Activated naive CD4-positive, alpha-beta T cell treated with anti-CD3 and anti-CD28 coated beads for 36 hours (primary cell): Measurements from ENCODE around the gene C1orf159. TPM values are rescaled to one million over a fixed set of nuclear protein-coding genes. Genes with fewer than 3 reads are reported as not detected.
"Not testable (repeated sequence)": the region's sequence is repeated elsewhere in the genome, so short reads cannot be mapped to it uniquely, and the experiment has no call there.

Experiments
- CTCF ChIA-PET: fragments of 350-600 bp; sonication (Branson Sonifier 250); formaldehyde crosslinking; loops from one replicate; lab custom pipeline; 2021; ENCODE audit warnings: antibody characterized with exemption; lab: Charles Lee
- DNase-seq: peaks from one replicate; pipeline ENCODE4 v3.0.0-alpha.2; 2020
- H3K27ac Mint-ChIP-seq: one replicate; pipeline ENCODE4 v1.8.0; 2021; ENCODE audit warnings: mild to moderate bottlenecking, mixed read lengths
- H3K27me3 Mint-ChIP-seq: one replicate; pipeline ENCODE4 v1.8.0; 2021; ENCODE audit warnings: low read depth, mixed read lengths
- H3K36me3 Mint-ChIP-seq: one replicate; pipeline ENCODE4 v1.8.0; 2021; ENCODE audit warnings: low read depth, mixed read lengths
- H3K4me1 Mint-ChIP-seq: one replicate; pipeline ENCODE4 v1.8.0; 2021; ENCODE audit warnings: low read depth, mixed read lengths
- H3K4me3 Mint-ChIP-seq: one replicate; pipeline ENCODE4 v1.8.0; 2021; ENCODE audit warnings: mild to moderate bottlenecking, moderate library complexity, mixed read lengths
- H3K9me3 Mint-ChIP-seq: one replicate; pipeline ENCODE4 v1.8.0; 2021; ENCODE audit warnings: mixed read lengths
- intact Hi-C: fragments of 100-400 bp; cut with micrococcal nuclease; formaldehyde crosslinking; loops from one replicate; pipeline ENCODE4 v1.15.1; 2023
- total RNA-seq, 2 experiments: library from RNA; stranded (reverse); gene quantifications; one replicate each; pipeline ENCODE4 v1.2.3, GENCODE V29; 2021

Gene C1orf159
- total RNA-seq, 2 experiments from 2014 or later = 14.9 to 18.6 TPM

DNA sequence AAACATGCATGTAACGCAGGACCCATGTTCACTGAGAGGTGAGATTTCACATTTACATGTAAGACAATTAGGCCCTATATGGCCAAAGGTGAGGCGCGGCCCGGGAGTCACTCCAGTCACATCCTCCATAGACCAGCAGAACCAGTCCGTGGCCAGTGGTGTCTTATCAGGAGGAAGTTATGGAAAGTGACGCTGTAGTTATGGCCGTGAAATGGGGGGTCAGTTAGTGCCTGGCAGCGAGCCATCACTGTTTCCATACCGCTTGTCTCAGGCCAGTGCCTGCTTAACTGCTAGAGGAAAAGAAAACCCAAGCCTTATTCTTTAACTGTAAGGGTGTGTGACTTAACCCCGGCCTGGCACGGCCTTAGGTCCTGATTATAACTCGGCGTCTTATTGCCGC, 6.1 kb downstream of the C1orf159 start:
- H3K4me3 Mint-ChIP-seq = no peak overlapping the region
- no peaks in the 10 kb centered on the region for H3K27me3 Mint-ChIP-seq
- CTCF ChIA-PET = no interaction called here
- no peak overlapping the region for H3K27ac Mint-ChIP-seq
- no peak for DNase-seq
- intact Hi-C loops = no loop called here
- H3K36me3 Mint-ChIP-seq = peaks cover 21% of the 10 kb centered on the region
- peaks cover 21% of the 10 kb centered on the region for H3K4me1 Mint-ChIP-seq
- H3K9me3 Mint-ChIP-seq = peaks cover 6% of the 10 kb centered on the region

DNA sequence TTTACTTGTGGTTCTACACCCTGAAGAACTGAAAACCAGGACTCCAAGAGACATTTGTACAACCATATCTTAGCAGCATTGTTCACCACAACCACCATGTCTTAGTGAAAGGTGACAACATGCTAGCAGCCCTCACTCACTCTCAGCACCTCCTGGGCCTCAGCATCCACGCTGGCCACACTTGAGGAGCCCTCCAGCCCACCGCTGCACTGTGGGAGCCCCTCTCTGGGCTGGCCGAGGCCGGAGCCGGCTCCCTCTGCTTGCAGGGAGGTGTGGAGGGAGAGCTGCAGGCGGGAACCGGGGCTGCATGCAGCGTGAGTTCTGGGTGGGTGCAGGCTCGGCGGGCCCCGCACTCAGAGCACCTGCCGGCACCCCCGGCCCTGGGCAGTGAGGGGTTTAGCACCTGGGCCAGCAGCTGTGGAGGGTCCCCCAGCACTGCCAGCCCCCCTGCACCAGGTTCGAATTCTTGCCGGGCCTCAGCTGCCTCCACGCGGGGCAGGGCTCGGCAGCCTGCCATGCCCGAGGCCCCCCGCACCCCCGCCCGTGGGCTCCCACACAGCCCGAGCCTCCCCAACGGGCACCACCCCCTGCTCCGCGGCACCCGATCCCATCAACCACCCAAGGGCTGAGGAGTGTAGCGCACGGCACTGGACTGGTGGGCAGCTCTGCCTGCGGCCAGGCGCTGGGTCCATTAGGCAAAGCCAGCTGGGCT, 9.2 kb downstream of the C1orf159 start:
- Mint-ChIP-seq H3K4me1 (peaks cover 33% of the 10 kb centered on the region), H3K36me3 (peaks cover 6% of the 10 kb centered on the region), H3K27ac (no peak overlapping the region), H3K9me3 (peaks cover 2% of the 10 kb centered on the region), H3K27me3 (no peaks in the 10 kb centered on the region), H3K4me3 (no peak overlapping the region)
- intact Hi-C loops = no loop called here
- CTCF ChIA-PET = interaction anchor here (1.2 kb wide), 1 partner anchor 14 kb away, joined by 3 read pairs; no protein-coding TSS in a partner anchor
- no peak for DNase-seq

DNA sequence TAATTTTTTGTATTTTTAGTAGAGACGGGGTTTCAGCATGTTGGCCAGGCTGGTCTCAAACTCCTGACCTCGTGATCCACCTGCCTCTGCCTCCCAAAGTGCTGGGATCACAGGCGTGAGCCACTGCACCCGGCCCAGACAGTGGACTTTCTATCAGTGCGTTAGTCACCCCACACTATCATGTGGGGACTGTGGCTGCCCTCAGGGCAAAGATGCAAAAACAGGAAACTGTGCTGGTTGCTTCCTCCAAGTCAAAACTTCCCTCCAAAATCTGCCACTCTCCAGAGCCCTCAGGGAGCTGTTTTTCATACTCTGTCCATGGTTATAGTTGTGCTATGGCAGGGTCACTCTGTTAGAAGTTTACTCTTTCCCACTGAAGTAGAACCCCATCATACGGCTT, 11.7 kb downstream of the C1orf159 start:
- CTCF ChIA-PET = interaction anchor here (1.4 kb wide), 1 partner anchor 19 kb away, joined by 3 read pairs; no protein-coding TSS in a partner anchor
- H3K4me1 Mint-ChIP-seq = peaks cover 45% of the 10 kb centered on the region
- H3K27ac Mint-ChIP-seq = peak overlapping the region; percentile 65
- H3K36me3 Mint-ChIP-seq = peaks cover 16% of the 10 kb centered on the region
- H3K27me3 Mint-ChIP-seq, intact Hi-C loops, H3K4me3 Mint-ChIP-seq: not testable (repeated sequence)
- H3K9me3 Mint-ChIP-seq = peaks cover 19% of the 10 kb centered on the region
- DNase-seq = peak; percentile 58

DNA sequence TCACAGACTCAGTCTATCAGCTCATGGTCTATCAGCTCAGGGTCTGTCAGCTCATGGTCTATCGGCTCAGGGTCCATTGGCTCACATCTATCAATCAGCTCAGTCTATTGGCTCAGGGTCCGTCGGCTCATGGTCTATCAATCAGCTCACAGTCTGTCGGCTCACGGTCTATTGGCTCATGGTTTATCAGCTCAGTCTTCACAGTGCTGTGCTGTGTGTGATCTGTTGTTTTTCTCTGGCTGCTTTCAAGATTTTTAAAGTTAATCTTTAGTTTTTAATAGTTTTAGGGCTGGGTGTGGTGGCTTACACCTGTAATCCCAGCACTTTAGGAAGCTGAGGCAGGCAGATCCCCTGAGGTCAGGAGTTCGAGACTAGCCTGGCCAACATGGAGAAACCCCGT, 14.4 kb downstream of the C1orf159 start:
- H3K27me3 Mint-ChIP-seq = peaks cover 8% of the 10 kb centered on the region
- peaks cover 25% of the 10 kb centered on the region for H3K9me3 Mint-ChIP-seq
- peaks cover 54% of the 10 kb centered on the region for H3K4me1 Mint-ChIP-seq
- CTCF ChIA-PET = interaction anchor here (1.8 kb wide), 1 partner anchor 117 kb away, joined by 8 read pairs; no protein-coding TSS in a partner anchor
- intact Hi-C loops = no loop called here
- peaks cover 22% of the 10 kb centered on the region for H3K36me3 Mint-ChIP-seq
- no peak for DNase-seq
- H3K4me3 Mint-ChIP-seq = no peak overlapping the region
- no peak overlapping the region for H3K27ac Mint-ChIP-seq

DNA sequence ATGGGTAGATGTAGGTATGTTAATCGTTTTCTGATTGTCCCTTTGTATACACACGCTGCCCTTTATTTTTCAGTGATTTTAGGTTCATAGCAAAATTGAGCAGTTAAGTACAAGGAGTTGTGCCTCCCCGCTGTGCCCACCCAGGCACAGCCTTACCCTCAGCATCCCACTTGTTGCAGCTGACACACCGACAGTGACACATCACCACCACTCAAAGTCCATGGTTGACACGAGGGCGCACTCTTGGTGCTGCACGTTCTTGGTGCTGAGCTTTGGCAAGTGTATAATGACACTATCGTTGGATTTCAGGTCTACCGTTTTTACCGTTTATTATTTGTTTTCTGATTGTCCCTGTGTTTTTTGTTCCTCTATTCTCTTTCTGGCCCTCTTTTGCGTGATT, 15.6 kb downstream of the C1orf159 start:
- CTCF ChIA-PET = no interaction called here
- no peak for DNase-seq
- intact Hi-C loops = no loop called here
- peaks cover 25% of the 10 kb centered on the region for H3K9me3 Mint-ChIP-seq
- peaks cover 8% of the 10 kb centered on the region for H3K27me3 Mint-ChIP-seq
- H3K4me3 Mint-ChIP-seq = no peak overlapping the region
- H3K27ac Mint-ChIP-seq = no peak overlapping the region
- peaks cover 54% of the 10 kb centered on the region for H3K4me1 Mint-ChIP-seq
- H3K36me3 Mint-ChIP-seq = peaks cover 22% of the 10 kb centered on the region

DNA sequence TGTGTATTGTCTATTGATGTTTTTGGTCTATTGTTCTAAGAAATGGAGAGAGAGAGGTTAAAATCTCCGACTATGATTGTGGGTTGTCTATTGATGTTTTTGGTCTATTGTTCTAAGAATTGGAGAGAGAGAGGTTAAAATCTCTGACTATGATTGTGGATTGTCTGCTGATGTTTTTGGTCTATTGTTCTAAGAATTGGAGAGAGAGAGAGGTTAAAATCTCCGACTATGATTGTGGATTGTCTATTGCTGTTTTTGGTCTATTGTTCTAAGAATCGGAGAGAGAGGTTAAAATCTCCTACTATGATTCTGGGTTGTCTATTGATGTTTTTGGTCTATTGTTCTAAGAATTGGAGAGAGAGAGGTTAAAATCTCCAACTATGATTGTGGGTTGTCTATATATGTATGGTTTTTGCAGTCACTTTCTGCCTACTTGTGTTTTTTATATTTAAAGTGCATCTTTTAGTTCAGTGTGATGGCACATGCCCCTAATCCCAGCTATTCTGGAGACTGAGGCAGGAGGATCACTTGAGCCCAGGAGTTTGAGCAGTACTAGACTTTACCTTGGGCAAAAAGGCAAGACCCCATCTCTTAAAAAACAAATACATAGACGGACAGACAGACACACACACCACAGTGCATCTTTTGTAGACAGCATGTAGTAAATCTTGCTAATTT, 16.2 kb downstream of the C1orf159 start:
- CTCF ChIA-PET = no interaction called here
- intact Hi-C loops = no loop called here
- H3K4me1 Mint-ChIP-seq = peaks cover 48% of the 10 kb centered on the region
- no peak overlapping the region for H3K4me3 Mint-ChIP-seq
- H3K36me3 Mint-ChIP-seq = peaks cover 22% of the 10 kb centered on the region
- DNase-seq = no peak
- H3K27me3 Mint-ChIP-seq = peaks cover 8% of the 10 kb centered on the region
- peak overlapping the region; percentile 76 for H3K27ac Mint-ChIP-seq
- H3K9me3 Mint-ChIP-seq = peaks cover 25% of the 10 kb centered on the region

GRCh38 chr1:1098681-1099421, 17.0 kb downstream of the C1orf159 start:
- DNase-seq = peak; percentile 7
- Mint-ChIP-seq H3K4me3 (no peak overlapping the region), H3K9me3 (peaks cover 25% of the 10 kb centered on the region), H3K27me3 (peaks cover 8% of the 10 kb centered on the region), H3K36me3 (peaks cover 22% of the 10 kb centered on the region), H3K4me1 (peaks cover 40% of the 10 kb centered on the region), H3K27ac (peak overlapping the region; percentile 76)
- CTCF ChIA-PET = no interaction called here
- intact Hi-C loops = no loop called here

DNA sequence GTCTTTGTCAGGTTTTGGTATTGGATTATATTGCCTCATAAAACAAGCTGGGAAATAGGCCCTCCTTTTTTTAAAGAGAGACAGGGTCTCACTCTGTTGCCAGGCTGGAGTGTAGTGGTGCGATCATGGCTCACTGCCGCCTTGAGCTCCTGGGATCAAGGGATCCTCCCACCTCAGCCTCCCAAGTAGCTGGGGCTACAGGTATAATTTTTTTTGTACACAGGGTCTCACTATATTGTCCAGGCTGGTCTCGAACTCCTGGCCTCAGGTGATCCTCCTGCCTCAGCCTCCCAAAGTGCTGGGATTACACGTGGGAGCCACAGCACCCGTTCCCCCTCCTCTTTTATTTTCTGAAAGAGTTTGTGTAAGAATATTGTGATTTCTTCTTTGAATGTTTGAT, 19.8 kb downstream of the C1orf159 start:
- CTCF ChIA-PET, H3K27me3 Mint-ChIP-seq, intact Hi-C loops, H3K4me3 Mint-ChIP-seq, DNase-seq, H3K27ac Mint-ChIP-seq: not testable (repeated sequence)
- peaks cover 25% of the 10 kb centered on the region for H3K9me3 Mint-ChIP-seq
- H3K4me1 Mint-ChIP-seq = peaks cover 34% of the 10 kb centered on the region
- H3K36me3 Mint-ChIP-seq = peaks cover 19% of the 10 kb centered on the region

- peaks cover 8% of the 10 kb centered on the region for H3K27me3 Mint-ChIP-seq
- no peak for DNase-seq
- peaks cover 28% of the 10 kb centered on the region for H3K4me1 Mint-ChIP-seq
- CTCF ChIA-PET = no interaction called here
- H3K36me3 Mint-ChIP-seq = peaks cover 14% of the 10 kb centered on the region
- no peak overlapping the region for H3K4me3 Mint-ChIP-seq
- no peak overlapping the region for H3K27ac Mint-ChIP-seq
- intact Hi-C loops = no loop called here
- H3K9me3 Mint-ChIP-seq = peaks cover 16% of the 10 kb centered on the region
Observed at GRCh38 chr1:1094981-1095380, 20.9 kb downstream of the C1orf159 start.

GRCh38 chr1:1093610-1093943, 22.3 kb downstream of the C1orf159 start:
- H3K9me3 Mint-ChIP-seq = peaks cover 3% of the 10 kb centered on the region
- no peak for DNase-seq
- intact Hi-C loops = no loop called here
- peaks cover 14% of the 10 kb centered on the region for H3K4me1 Mint-ChIP-seq
- H3K4me3 Mint-ChIP-seq = no peak overlapping the region
- CTCF ChIA-PET = interaction anchor here (0.7 kb wide), 1 partner anchor 25 kb away, joined by 3 read pairs; no protein-coding TSS in a partner anchor
- H3K27ac Mint-ChIP-seq = no peak overlapping the region
- H3K27me3 Mint-ChIP-seq = no peaks in the 10 kb centered on the region
- H3K36me3 Mint-ChIP-seq = peaks cover under 1% of the 10 kb centered on the region

GRCh38 chr1:1092894-1093609, 22.8 kb downstream of the C1orf159 start:
- CTCF ChIA-PET = no interaction called here
- H3K27me3 Mint-ChIP-seq = no peaks in the 10 kb centered on the region
- DNase-seq = peak; percentile 5
- H3K4me1 Mint-ChIP-seq = peaks cover 11% of the 10 kb centered on the region
- peak overlapping the region; percentile 36 for H3K27ac Mint-ChIP-seq
- H3K9me3 Mint-ChIP-seq = peaks cover 2% of the 10 kb centered on the region
- no peaks in the 10 kb centered on the region for H3K36me3 Mint-ChIP-seq
- intact Hi-C loops = no loop called here
- H3K4me3 Mint-ChIP-seq = no peak overlapping the region
